HepG2 (cell line): ENCODE results near the gene ZNF217. TPM values are rescaled to one million over a fixed set of nuclear protein-coding genes. Genes with fewer than 3 reads are reported as not detected.
A peak's percentile ranks its signal among the peaks of the same experiment; 100 is the strongest.
"Not testable (repeated sequence)": the region's sequence is repeated elsewhere in the genome, so short reads cannot be mapped to it uniquely, and the experiment has no call there.

Source experiments
- ASH2L ChIP-seq: fragments of 300-600, 200-600 bp; sonication (generic); IDR thresholded peaks from 2 replicates; pipeline ENCODE4 v1.7.0; 2017; ENCODE audit warnings: low read depth, mild to moderate bottlenecking, moderate library complexity, mixed read lengths, low read length; ENCODE audit not compliant: insufficient read length
- CCDC6 ChIP-seq: sonication (generic); formaldehyde crosslinking; IDR thresholded peaks from 2 replicates; pipeline ENCODE4 v1.8.1; 2022; ENCODE audit warnings: mild to moderate bottlenecking, missing genetic modification reagents, moderate library complexity
- DRAP1 ChIP-seq: IDR thresholded peaks from 2 replicates; pipeline ENCODE4 v1.6.1; 2016; ENCODE audit warnings: missing genetic modification reagents, missing compliant biosample characterization
- EP300 ChIP-seq, 3 experiments: sonication (generic) in 1 of 3; formaldehyde crosslinking in 1 of 3; IDR thresholded peaks; 2 replicates each; pipeline versions ENCODE4 v1.5.1 to v1.6.1; 2011 to 2020; ENCODE audit warnings: low read depth in 2 of 3, low read length in 2 of 3, borderline replicate concordance in 1 of 3, improper control_type of control experiment in 1 of 3, mild to moderate bottlenecking in 1 of 3, missing genetic modification reagents in 1 of 3, moderate library complexity in 1 of 3
- FOXK1 ChIP-seq: sonication (generic); formaldehyde crosslinking; IDR thresholded peaks from 2 replicates; pipeline ENCODE4 v1.4.0; 2020; ENCODE audit warnings: low read depth, missing genetic modification reagents, borderline replicate concordance
- MYPOP ChIP-seq: sonication (generic); formaldehyde crosslinking; IDR thresholded peaks from 2 replicates; pipeline ENCODE4 v1.8.1; 2023; ENCODE audit warnings: mild to moderate bottlenecking, moderate library complexity, missing genetic modification reagents
- NR2F6 ChIP-seq, 2 experiments: IDR thresholded peaks; 2 replicates each; pipeline ENCODE4 v1.6.1; 2016; ENCODE audit warnings: antibody characterized with exemption in 1 of 2, mild to moderate bottlenecking in 1 of 2
- PITX1 ChIP-seq: sonication (generic); formaldehyde crosslinking; IDR thresholded peaks from 2 replicates; pipeline ENCODE4 v1.5.1; 2020; ENCODE audit warnings: mild to moderate bottlenecking, missing genetic modification reagents
- POGZ ChIP-seq: sonication (generic); formaldehyde crosslinking; IDR thresholded peaks from 2 replicates; pipeline ENCODE4 v1.4.0; 2020; ENCODE audit warnings: mild to moderate bottlenecking, missing genetic modification reagents
- RBFOX2 ChIP-seq: fragments of 200-400 bp; formaldehyde crosslinking; IDR thresholded peaks from 2 replicates; pipeline ENCODE4 v1.6.1; 2017; ENCODE audit warnings: low read depth, mild to moderate bottlenecking, low read length
- TBX2 ChIP-seq: sonication (generic); formaldehyde crosslinking; IDR thresholded peaks from 2 replicates; pipeline ENCODE4 v1.5.0; 2020; ENCODE audit warnings: missing genetic modification reagents, mild to moderate bottlenecking, borderline replicate concordance
- TEAD3 ChIP-seq: optimal IDR thresholded peaks from 2 replicates; pipeline ENCODE3; 2016; ENCODE audit warnings: borderline replicate concordance
- TFE3 ChIP-seq: IDR thresholded peaks from 2 replicates; pipeline ENCODE4 v1.6.1; 2016
- ZBTB7B ChIP-seq: sonication (generic); formaldehyde crosslinking; IDR thresholded peaks from 2 replicates; pipeline ENCODE4 v1.4.0; 2020; ENCODE audit warnings: missing genetic modification reagents
- ZFX ChIP-seq: sonication (generic); formaldehyde crosslinking; IDR thresholded peaks from 2 replicates; pipeline ENCODE4 v1.4.0; 2020; ENCODE audit warnings: mild to moderate bottlenecking, low read depth, missing genetic modification reagents, moderate library complexity
- ZFY ChIP-seq: sonication (generic); formaldehyde crosslinking; IDR thresholded peaks from 2 replicates; pipeline ENCODE4 v1.4.0; 2020; ENCODE audit warnings: missing genetic modification reagents
- ZNF124 ChIP-seq: sonication (generic); formaldehyde crosslinking; IDR thresholded peaks from 2 replicates; pipeline ENCODE4 v1.4.0; 2020; ENCODE audit warnings: missing genetic modification reagents
- ZNF138 ChIP-seq: sonication (generic); formaldehyde crosslinking; IDR thresholded peaks from 2 replicates; pipeline ENCODE4 v1.5.0; 2020; ENCODE audit warnings: mild to moderate bottlenecking, low read depth, missing genetic modification reagents
- ZNF276 ChIP-seq: sonication (generic); formaldehyde crosslinking; IDR thresholded peaks from 2 replicates; pipeline ENCODE4 v1.4.0; 2020; ENCODE audit warnings: mild to moderate bottlenecking, low read depth, missing genetic modification reagents
- ZNF331 ChIP-seq: sonication (generic); formaldehyde crosslinking; IDR thresholded peaks from 2 replicates; pipeline ENCODE4 v1.4.0; 2020; ENCODE audit warnings: missing genetic modification reagents
- ZNF510 ChIP-seq: sonication (generic); formaldehyde crosslinking; IDR thresholded peaks from 2 replicates; pipeline ENCODE4 v1.4.0; 2020; ENCODE audit warnings: low read depth, mild to moderate bottlenecking, missing genetic modification reagents
- polyA plus RNA-seq, 8 experiments: library from polyadenylated mRNA; depleted of rRNA in 3 of 8; stranded (reverse) in 7 of 8; unstranded in 1 of 8; fragments of >200 nt; fragmentation: Illumina TruSeq in 4 of 8; extraction: Trizol in 4 of 8; gene quantifications; 2 replicates each; pipeline versions ENCODE4 v1.2.1 to v1.2.3, GENCODE V29; 2011 to 2016; ENCODE audit warnings: low read depth in 4 of 8, missing spikeins in 1 of 8, mixed read lengths in 1 of 8; ENCODE audit not compliant: insufficient read depth in 1 of 8
- total RNA-seq, 5 experiments: library from RNA; depleted of rRNA; stranded (reverse); fragments of >200 nt; fragmentation: Illumina TruSeq; extraction: Trizol; gene quantifications; 2 replicates each; pipeline ENCODE4 v1.2.3, GENCODE V29; 2016; ENCODE audit warnings: low read depth in 1 of 5

Gene ZNF217
- total and polyA plus RNA-seq, 2 of the 13 experiments (the other 11 are each of a cell fraction or from before 2014, with no cell fraction given) = 22.3 to 29.8 TPM

GRCh38 chr20:53596189-53597001, 2.8 kb upstream of the ZNF217 start (continued):
- TF ChIP-seq MYPOP (CRISPR knock-in tag) (peak; percentile 52; the same call in 1 of the 2 replicates), ZNF331 (CRISPR knock-in tag) (peak; percentile 26; the same call in 1 of the 2 replicates), RBFOX2 (peak; percentile 54), DRAP1 (CRISPR knock-in tag) (peak; percentile 58; the same call in 1 of the 2 replicates), ZBTB7B (CRISPR knock-in tag) (peak; percentile 16; the same call in 1 of the 2 replicates), TBX2 (CRISPR knock-in tag) (0 out of 2 replicates have a peak, but pooled peaks have one; percentile 2), TEAD3 (CRISPR knock-in tag) (peak; percentile 2), ZNF276 (CRISPR knock-in tag) (peak; percentile 90; the same call in 1 of the 2 replicates), ZNF138 (CRISPR knock-in tag) (0 out of 2 replicates have a peak, but pooled peaks have one; percentile 2), EP300 (IDR thresholded peaks at IDR 0.05; ENCODE audit: low read depth in 2 of 2, low read length in 2 of 2) (peak in 1 of 2 experiments; percentile 36; a peak in 1 of 4 replicates), NR2F6 (CRISPR knock-in tag; IDR thresholded peaks at IDR 0.05) (peak; percentile 21; the same call in 1 of the 2 replicates), TFE3 (CRISPR knock-in tag) (peak; percentile 57; the same call in 1 of the 2 replicates), ZNF124 (CRISPR knock-in tag) (peak; percentile 20; the same call in 1 of the 2 replicates), ASH2L (peak; percentile 90), FOXK1 (CRISPR knock-in tag) (0 out of 2 replicates have a peak, but pooled peaks have one; percentile 13), ZFY (CRISPR knock-in tag) (peak; percentile 54), ZNF510 (CRISPR knock-in tag) (0 out of 2 replicates have a peak, but pooled peaks have one; percentile 54), CCDC6 (CRISPR knock-in tag) (0 out of 2 replicates have a peak, but pooled peaks have one; percentile 33), ZFX (peak; percentile 76), POGZ (CRISPR knock-in tag) (peak; percentile 13; the same call in 1 of the 2 replicates), PITX1 (peak; percentile 5; the same call in 1 of the 2 replicates)
- not testable (repeated sequence) for TF ChIP-seq EP300 (CRISPR knock-in tag; IDR thresholded peaks at IDR 0.05; ENCODE audit: borderline replicate concordance); NR2F6 (IDR thresholded peaks at IDR 0.05)
